K562 (cell line): ENCODE measurements around the gene MESP1. TPM values are rescaled to one million over a fixed set of nuclear protein-coding genes. Genes with fewer than 3 reads are reported as not detected.
A peak's percentile ranks its signal among the peaks of the same experiment; 100 is the strongest.

ENCODE experiments used
- ARID1B ChIP-seq: fragments of 450-650 bp; IDR thresholded peaks from 2 replicates; pipeline ENCODE4 v1.6.1; 2016; ENCODE audit warnings: antibody characterized with exemption, mild to moderate bottlenecking, inconsistent platforms
- BHLHE40 ChIP-seq: IDR thresholded peaks from 2 replicates; pipeline ENCODE4 v1.6.1; 2011; ENCODE audit warnings: low read length, improper control_type of control experiment
- BRCA1 ChIP-seq, 2 experiments: fragments of 450-650 bp in 1 of 2; sonication (generic) in 1 of 2; formaldehyde crosslinking in 1 of 2; IDR thresholded peaks; 2 replicates each; pipeline versions ENCODE4 v1.5.0 to v1.6.1; 2017 to 2020; ENCODE audit warnings: mild to moderate bottlenecking in 1 of 2, missing genetic modification reagents in 1 of 2
- CBX1 ChIP-seq: sonication (generic); IDR thresholded peaks from 2 replicates; pipeline ENCODE4 v1.6.1; 2016; ENCODE audit warnings: antibody characterized with exemption, low read depth, mild to moderate bottlenecking
- CTCF ChIP-seq, 3 experiments: IDR thresholded peaks in 2 of 3; conservative IDR thresholded peaks in 1 of 3; 2 replicates each; pipeline ENCODE4 v1.5.1; 2011 to 2012; ENCODE audit warnings: low read length in 3 of 3, mild to moderate bottlenecking in 3 of 3, control low read depth in 2 of 3, improper control_type of control experiment in 1 of 3, inconsistent platforms in 1 of 3, low read depth in 1 of 3, mixed read lengths in 1 of 3, moderate library complexity in 1 of 3; ENCODE audit not compliant: insufficient read depth in 2 of 3
- CXXC5 ChIP-seq: fragments of 250-450 bp; sonication (Bioruptor Pico); IDR thresholded peaks from 2 replicates; pipeline ENCODE4 v1.8.0; 2022; ENCODE audit warnings: inconsistent platforms, mild to moderate bottlenecking, moderate library complexity
- ELF4 ChIP-seq: fragments of 450-650 bp; formaldehyde crosslinking; IDR thresholded peaks from 2 replicates; pipeline ENCODE4 v1.4.0; 2022; ENCODE audit warnings: missing genetic modification characterization
- GATA2 ChIP-seq: sonication (generic); formaldehyde crosslinking; IDR thresholded peaks from 2 replicates; pipeline ENCODE4 v1.4.0; 2020; ENCODE audit warnings: mild to moderate bottlenecking, missing genetic modification reagents
- HIVEP1 ChIP-seq: fragments of 250-450 bp; sonication (Bioruptor Pico); IDR thresholded peaks from 2 replicates; pipeline ENCODE4 v1.4.0; 2020; ENCODE audit warnings: mild to moderate bottlenecking
- MAFG ChIP-seq: fragments of 450-650 bp; conservative IDR thresholded peaks from 2 replicates; pipeline ENCODE4 v1.6.1; 2016; ENCODE audit warnings: missing genetic modification characterization, missing compliant biosample characterization
- NR1H2 ChIP-seq: sonication (generic); formaldehyde crosslinking; IDR thresholded peaks from 2 replicates; pipeline ENCODE4 v1.4.0; 2020; ENCODE audit warnings: mild to moderate bottlenecking, missing genetic modification reagents
- SIN3A ChIP-seq, 2 experiments: fragments of 150-350 bp in 1 of 2; IDR thresholded peaks; 2 replicates each; pipeline ENCODE4 v1.6.1; 2011 to 2016; ENCODE audit warnings: borderline replicate concordance in 2 of 2, low read depth in 2 of 2, low read length in 2 of 2, mild to moderate bottlenecking in 2 of 2, moderate library complexity in 2 of 2; ENCODE audit not compliant: control insufficient read depth in 1 of 2
- SP1 ChIP-seq: sonication (generic); formaldehyde crosslinking; IDR thresholded peaks from 2 replicates; pipeline ENCODE4 v1.8.1; 2022; ENCODE audit warnings: mild to moderate bottlenecking, missing genetic modification reagents
- VEZF1 ChIP-seq: fragments of 200-800 bp; sonication (Bioruptor generic); IDR thresholded peaks from 2 replicates; pipeline ENCODE4 v1.6.1; 2017; ENCODE audit warnings: missing genetic modification characterization, missing compliant biosample characterization
- ZBTB2 ChIP-seq: fragments of 450-650 bp; IDR thresholded peaks from 2 replicates; pipeline ENCODE4 v1.6.1; 2016; ENCODE audit warnings: antibody characterized with exemption
- ZNF444 ChIP-seq: fragments of 250-450 bp; sonication (Bioruptor Pico); IDR thresholded peaks from 2 replicates; pipeline ENCODE4 v1.4.0; 2020; ENCODE audit warnings: mild to moderate bottlenecking, moderate library complexity
- ZNF57 ChIP-seq: fragments of 450-650 bp; formaldehyde crosslinking; IDR thresholded peaks from 2 replicates; pipeline ENCODE4 v1.4.0; 2020; ENCODE audit warnings: mild to moderate bottlenecking, moderate library complexity
- ZNF695 ChIP-seq: fragments of 450-650 bp; formaldehyde crosslinking; IDR thresholded peaks from 2 replicates; pipeline ENCODE4 v1.4.0; 2020; ENCODE audit warnings: mild to moderate bottlenecking, moderate library complexity
- ZNF707 ChIP-seq: fragments of 250-450 bp; sonication (Bioruptor Pico); conservative IDR thresholded peaks from 2 replicates; pipeline ENCODE4 v1.8.0; 2022; ENCODE audit warnings: inconsistent platforms, mild to moderate bottlenecking, moderate library complexity
- ZNF79 ChIP-seq: fragments of 250-450 bp; sonication (Bioruptor Pico); IDR thresholded peaks from 2 replicates; pipeline ENCODE4 v1.4.0; 2020; ENCODE audit warnings: low read depth, mild to moderate bottlenecking, moderate library complexity
- ZSCAN29 ChIP-seq: fragments of 450-650 bp; IDR thresholded peaks from 2 replicates; pipeline ENCODE4 v1.6.1; 2017
- ZSCAN32 ChIP-seq: fragments of 450-650 bp; formaldehyde crosslinking; IDR thresholded peaks from 2 replicates; pipeline ENCODE4 v1.4.0; 2020; ENCODE audit warnings: mild to moderate bottlenecking, moderate library complexity
- polyA plus RNA-seq, 8 experiments: library from polyadenylated mRNA; depleted of rRNA in 4 of 8; stranded (reverse) in 5 of 8; unstranded in 3 of 8; fragments of >200 nt; fragmentation: Nextera tagmentation in 2 of 8; fragmentation: Illumina TruSeq in 1 of 8; extraction: Ambion mirVana in 2 of 8; extraction: Trizol in 1 of 8; gene quantifications; 2 replicates each; pipeline versions ENCODE4 v1.2.1 to v1.2.3, GENCODE V29; 2011 to 2014; ENCODE audit warnings: inconsistent platforms in 1 of 8, missing spikeins in 1 of 8
- total RNA-seq, 7 experiments: library from RNA; depleted of rRNA in 6 of 7; stranded (reverse); fragments of >200 nt in 6 of 7; fragmentation: Illumina TruSeq in 2 of 7; extraction: Trizol in 2 of 7; gene quantifications; 2 replicates each; pipeline versions ENCODE4 v1.2.1 to v1.2.3, GENCODE V29; 2011 to 2021; ENCODE audit warnings: low replicate concordance in 1 of 7
- TF ChIP-seq, protein P1 (sequence below): fragments of 450-650 bp; conservative IDR thresholded peaks from 2 replicates; pipeline ENCODE4 v1.6.1; 2016; ENCODE audit warnings: missing genetic modification characterization, low read depth, mild to moderate bottlenecking, control low read depth, missing compliant biosample characterization

The MESP1 gene
- total and polyA plus RNA-seq, 9 of the 15 experiments (the other 6 are each of a cell fraction or from before 2014, with no cell fraction given) = 0.14 to 1.1 (median 0.36) TPM; not detected in 4

- TF ChIP-seq ZBTB2 = no peak
- TF ChIP-seq ZSCAN32 (CRISPR knock-in tag) = no peak
- no peak for TF ChIP-seq HIVEP1 (CRISPR knock-in tag)
- TF ChIP-seq VEZF1 = peak; percentile 53; the same call in 1 of the 2 replicates
- TF ChIP-seq, protein P1, sequence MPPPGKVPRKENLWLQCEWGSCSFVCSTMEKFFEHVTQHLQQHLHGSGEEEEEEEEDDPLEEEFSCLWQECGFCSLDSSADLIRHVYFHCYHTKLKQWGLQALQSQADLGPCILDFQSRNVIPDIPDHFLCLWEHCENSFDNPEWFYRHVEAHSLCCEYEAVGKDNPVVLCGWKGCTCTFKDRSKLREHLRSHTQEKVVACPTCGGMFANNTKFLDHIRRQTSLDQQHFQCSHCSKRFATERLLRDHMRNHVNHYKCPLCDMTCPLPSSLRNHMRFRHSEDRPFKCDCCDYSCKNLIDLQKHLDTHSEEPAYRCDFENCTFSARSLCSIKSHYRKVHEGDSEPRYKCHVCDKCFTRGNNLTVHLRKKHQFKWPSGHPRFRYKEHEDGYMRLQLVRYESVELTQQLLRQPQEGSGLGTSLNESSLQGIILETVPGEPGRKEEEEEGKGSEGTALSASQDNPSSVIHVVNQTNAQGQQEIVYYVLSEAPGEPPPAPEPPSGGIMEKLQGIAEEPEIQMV (tag) = no peak
- TF ChIP-seq ZNF57 = no peak
- TF ChIP-seq SIN3A (IDR thresholded peaks at IDR 0.05; ENCODE audit: borderline replicate concordance in 2 of 2, control insufficient read depth in 1 of 2, low read depth in 2 of 2, low read length in 2 of 2) = no peak
- peak; percentile 96 to 98 (median 97) for TF ChIP-seq CTCF (IDR thresholded peaks at IDR 0.05 in 2 of 3, conservative IDR thresholded peaks at IDR 0.05 in 1 of 3; ENCODE audit: insufficient read depth in 2 of 3, low read depth in 1 of 3, low read length in 3 of 3)
- no peak for TF ChIP-seq NR1H2
- peak; percentile 52 for TF ChIP-seq SP1 (CRISPR knock-in tag)
- no peak for TF ChIP-seq CBX1
- peak; percentile 44; the same call in 1 of the 2 replicates for TF ChIP-seq CXXC5 (CRISPR knock-in tag)
- TF ChIP-seq ZNF444 = no peak
- TF ChIP-seq GATA2 (CRISPR knock-in tag) = peak; percentile 60
- peak; percentile 35; the same call in 1 of the 2 replicates for TF ChIP-seq BHLHE40
- TF ChIP-seq MAFG (tag) = peak; percentile 18; the same call in 1 of the 2 replicates
- no peak for TF ChIP-seq ZNF695 (CRISPR knock-in tag)
- TF ChIP-seq ZSCAN29 = no peak
- no peak for TF ChIP-seq BRCA1 (IDR thresholded peaks at IDR 0.05)
- no peak for TF ChIP-seq BRCA1 (CRISPR knock-in tag; IDR thresholded peaks at IDR 0.05)
- TF ChIP-seq ARID1B = peak; percentile 38; the same call in 1 of the 2 replicates
- no peak for TF ChIP-seq ZNF79
- TF ChIP-seq ELF4 (CRISPR knock-in tag) = no peak; the same call in 1 of the 2 replicates
- no peak for TF ChIP-seq ZNF707 (CRISPR knock-in tag)
Observed at GRCh38 chr15:89760303-89761008, 9.4 kb upstream of the MESP1 start (continued).
